OCI-LY7 (cell line): ENCODE data around the gene SYDE2. TPM values are rescaled to one million over a fixed set of nuclear protein-coding genes. Genes with fewer than 3 reads are reported as not detected.

ENCODE experiments used
- BruUV-seq: library from RNA; stranded (reverse); fragments of 400-500 nt; replicated peaks from 2 replicates; lab custom pipeline; 2021; lab: Mats Ljungman, UMichigan
- CTCF ChIA-PET: fragments of 300-600 bp; sonication (Branson Sonifier 250); formaldehyde crosslinking; loops from one replicate; lab custom pipeline; 2022; ENCODE audit warnings: antibody characterized with exemption; ENCODE audit not compliant: unreplicated experiment; lab: Charles Lee
- POLR2A ChIA-PET: fragments of 300-600 bp; sonication (Branson Sonifier 250); formaldehyde crosslinking; loops from one replicate; lab custom pipeline; 2022; ENCODE audit warnings: antibody characterized with exemption; lab: Charles Lee
- DNase-seq: peaks from one replicate; pipeline ENCODE4 v3.0.0-alpha.2; 2015; ENCODE audit warnings: low spot score
- H2AFZ ChIP-seq: fragments of 200-600 bp; sonication (generic), shearing (Covaris generic); 2 replicates; pipeline ENCODE4 v1.6.1; 2014; ENCODE audit warnings: mild to moderate bottlenecking, antibody characterized with exemption, low read length, moderate library complexity
- H3K27ac ChIP-seq: fragments of 200-600 bp; sonication (generic); 2 replicates; pipeline ENCODE4 v1.5.1; 2014; ENCODE audit warnings: mixed run types, low read depth, mild to moderate bottlenecking, moderate library complexity, low read length, inconsistent platforms; ENCODE audit not compliant: poor library complexity, severe bottlenecking
- H3K36me3 ChIP-seq: fragments of 200-600 bp; sonication (generic); 2 replicates; pipeline ENCODE4 v1.6.1; 2014; ENCODE audit warnings: mild to moderate bottlenecking, antibody characterized with exemption, low read length, moderate library complexity, mixed read lengths; ENCODE audit not compliant: insufficient read depth
- H3K4me1 ChIP-seq: fragments of 200-600 bp; sonication (generic); 2 replicates; pipeline ENCODE4 v1.5.1; 2014; ENCODE audit warnings: mild to moderate bottlenecking, low read length; ENCODE audit not compliant: insufficient read depth, poor library complexity, severe bottlenecking
- H3K4me2 ChIP-seq: fragments of 200-600 bp; sonication (generic); 2 replicates; pipeline ENCODE4 v1.6.1; 2014; ENCODE audit warnings: mild to moderate bottlenecking, low read length
- H3K4me3 ChIP-seq: fragments of 200-600 bp; sonication (generic); 2 replicates; pipeline ENCODE4 v1.5.1; 2014; ENCODE audit warnings: mild to moderate bottlenecking, low read depth, low read length; ENCODE audit not compliant: poor library complexity, severe bottlenecking
- H3K79me2 ChIP-seq: fragments of 200-600 bp; sonication (generic); 2 replicates; pipeline ENCODE4 v1.6.1; 2016; ENCODE audit warnings: low read depth, mild to moderate bottlenecking, low read length, moderate library complexity, mixed read lengths; ENCODE audit not compliant: insufficient read depth
- H3K9me2 ChIP-seq: fragments of 200-600 bp; sonication (generic); 2 replicates; pipeline ENCODE4 v1.6.1; 2016; ENCODE audit warnings: mild to moderate bottlenecking, low read length, mixed read lengths; ENCODE audit not compliant: insufficient read depth
- H3K9me3 ChIP-seq: fragments of 200-600 bp; sonication (generic); 2 replicates; pipeline ENCODE4 v1.6.1; 2014; ENCODE audit warnings: mild to moderate bottlenecking, mixed run types, low read length, mixed read lengths
- H4K20me1 ChIP-seq: fragments of 200-600 bp; sonication (generic); 2 replicates; pipeline ENCODE4 v1.6.1; 2014; ENCODE audit warnings: mild to moderate bottlenecking, antibody characterized with exemption, low read length, moderate library complexity, mixed read lengths; ENCODE audit not compliant: insufficient read depth
- CTCF ChIP-seq: fragments of 200-600 bp; sonication (generic); conservative IDR thresholded peaks from 2 replicates; pipeline ENCODE4 v1.5.1; 2014; ENCODE audit warnings: mild to moderate bottlenecking, antibody characterized with exemption, low read length, moderate library complexity, mixed read lengths
- EZH2phosphoT487 ChIP-seq: fragments of 200-600 bp; sonication (generic); IDR thresholded peaks from 2 replicates; pipeline ENCODE4 v1.6.1; 2018; ENCODE audit warnings: low read depth, borderline replicate concordance, mild to moderate bottlenecking, mixed run types, antibody characterized with exemption, low read length, moderate library complexity, mixed read lengths
- intact Hi-C: fragments of 100-400 bp; cut with micrococcal nuclease; formaldehyde crosslinking; loops from one replicate; pipeline ENCODE4 v1.10.0; 2022; ENCODE audit not compliant: unreplicated experiment
- microRNA-seq: library from miRNA; unstranded; fragments of <30 nt; microRNA quantifications from one replicate; pipeline ENCODE4 v1.2.0, GENCODE V29; 2022; ENCODE audit warnings: borderline replicate concordance
- small RNA-seq: library from RNA; depleted of rRNA; stranded (forward); fragments of <200 nt; gene quantifications from one replicate; pipeline ENCODE3, GENCODE V24; 2014
- total RNA-seq, 2 experiments: library from RNA; depleted of rRNA in 1 of 2; stranded (reverse); fragments of >200 nt in 1 of 2; shearing (Covaris generic) in 1 of 2; gene quantifications; 2 replicates each; pipeline ENCODE4 v1.2.3, GENCODE V29; 2014 to 2022

The SYDE2 gene
- total RNA-seq, 2 experiments from 2014 or later: not detected

- H3K79me2 ChIP-seq: no peaks in the 10 kb centered on the region
- ChIA-PET CTCF (no interaction called here), POLR2A (no interaction called here)
- H3K4me1 ChIP-seq: no peaks in the 10 kb centered on the region
- H4K20me1 ChIP-seq: no peaks in the 10 kb centered on the region
- H3K27ac ChIP-seq: no peak overlapping the region
- no peak for TF ChIP-seq EZH2phosphoT487
- no peak for TF ChIP-seq CTCF
- no peak overlapping the region for H3K4me2 ChIP-seq
- H3K9me3 ChIP-seq: no peaks in the 10 kb centered on the region
- BruUV-seq: no TSS peak
- no peaks in the 10 kb centered on the region for H3K9me2 ChIP-seq
- H2AFZ ChIP-seq: no peak overlapping the region
- no peak for DNase-seq
- H3K4me3 ChIP-seq: no peak overlapping the region
- intact Hi-C loops: no loop called here
- H3K36me3 ChIP-seq: no peaks in the 10 kb centered on the region
Measured at GRCh38 chr1:85111695-85112094, 89.1 kb downstream of the SYDE2 start.

GRCh38 chr1:85109475-85109874 is 91.3 kb downstream of the SYDE2 start:
- ChIA-PET CTCF (interaction anchor here (0.7 kb wide), 1 partner anchor 72 kb away, joined by 3 read pairs; no protein-coding TSS in a partner anchor), POLR2A (no interaction called here)
- Histone ChIP-seq H3K4me3 (no peak overlapping the region), H3K4me2 (no peak overlapping the region), H3K9me2 (no peaks in the 10 kb centered on the region), H3K36me3 (no peaks in the 10 kb centered on the region), H3K4me1 (no peaks in the 10 kb centered on the region), H3K9me3 (no peaks in the 10 kb centered on the region), H3K27ac (no peak overlapping the region), H3K79me2 (no peaks in the 10 kb centered on the region), H4K20me1 (no peaks in the 10 kb centered on the region; the same call in 1 of the 2 replicates), H2AFZ (no peak overlapping the region)
- DNase-seq: peak; percentile 10
- intact Hi-C loops: no loop called here
- no peak for TF ChIP-seq EZH2phosphoT487
- peak; percentile 59 for TF ChIP-seq CTCF
- no TSS peak for BruUV-seq

Small RNA genes within 50 kb of the gene (microRNA-seq; reads per million reads assigned to microRNA genes)
- 7.6 reads per million, percentile 5 among the genes with 10 or more reads in this experiment for gene MIR4423

Small RNA genes within 50 kb of the gene (small RNA-seq; reads per million reads assigned to genes)
- gene MIR4423: not detected

Other genes with a start within 250 kb of the SYDE2 start
- gene MCOLN2, start 203.9 kb downstream of the SYDE2 start, total RNA-seq (2014; rRNA removed; shearing (Covaris generic)): 188 and 262 TPM in 2 replicates
- gene MCOLN2, start 203.9 kb downstream of the SYDE2 start, total RNA-seq (2022): 103 and 104 TPM in 2 replicates
- not detected in 2 replicates for gene MCOLN3, start 152.5 kb downstream of the SYDE2 start, total RNA-seq (2014; rRNA removed; shearing (Covaris generic))
- not detected in 2 replicates for gene MCOLN3, start 152.5 kb downstream of the SYDE2 start, total RNA-seq (2022)
- gene C1orf52, start 58.6 kb upstream of the SYDE2 start, total RNA-seq (2014; rRNA removed; shearing (Covaris generic)): 35.6 and 55.3 TPM in 2 replicates
- gene C1orf52, start 58.6 kb upstream of the SYDE2 start, total RNA-seq (2022): 33.0 and 37.4 TPM in 2 replicates
- 10.6 and 17.4 TPM in 2 replicates for gene BCL10, start 75.6 kb upstream of the SYDE2 start, total RNA-seq (2014; rRNA removed; shearing (Covaris generic))
- gene BCL10, start 75.6 kb upstream of the SYDE2 start, total RNA-seq (2022): 29.0 and 32.5 TPM in 2 replicates